ENCODE measurements around the gene SGSM1. TPM values are rescaled to one million over a fixed set of nuclear protein-coding genes. Genes with fewer than 3 reads are reported as not detected.

The SGSM1 gene
- total RNA-seq, 1 experiment from 2014 or later: 4.1 TPM

DNA sequence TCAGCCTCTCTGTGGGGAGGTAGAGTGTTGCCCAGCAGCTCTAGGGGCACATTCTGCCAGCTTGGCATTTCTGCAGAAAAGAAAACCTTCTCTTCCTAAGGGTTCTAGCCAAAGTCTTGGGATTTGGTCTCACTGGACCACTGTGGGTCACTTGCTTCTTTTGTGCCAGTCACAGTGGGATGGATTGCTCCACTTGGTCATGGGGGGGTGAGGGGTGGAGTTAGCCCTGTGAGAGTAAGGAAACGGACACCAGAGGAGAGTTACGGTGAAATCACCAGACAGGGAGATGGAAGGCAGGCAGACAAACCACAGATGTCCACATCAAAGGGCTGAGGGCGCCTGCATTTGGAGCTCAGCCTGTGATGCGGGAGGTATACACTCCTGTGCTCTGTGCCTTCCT, 10.8 kb downstream of the SGSM1 start:
- H3K36me3 Mint-ChIP-seq: peaks cover 20% of the 10 kb centered on the region
- ChIA-PET POLR2A (no interaction called here), CTCF (interaction anchor here (0.7 to 2.1 kb wide), 4 partner anchors 11 to 45 kb away, joined by 3 to 11 read pairs (median 6); partner anchors contain the start of gene SGSM1)
- no peak for DNase-seq (ENCODE audit: low spot score)
- no peak for ATAC-seq
- peaks cover 3% of the 10 kb centered on the region; the same call in 1 of the 2 replicates for H3K4me1 Mint-ChIP-seq
- no peaks in the 10 kb centered on the region for H3K27me3 Mint-ChIP-seq (ENCODE audit: low read depth)
- no peak for TF ChIP-seq MYBL2 (CRISPR knock-in tag; IDR thresholded peaks at IDR 0.05)
- TF ChIP-seq CBFB (CRISPR knock-in tag; IDR thresholded peaks at IDR 0.05; ENCODE audit: low read depth): no peak
- TF ChIP-seq CTCF (IDR thresholded peaks at IDR 0.05): no peak
- TF ChIP-seq, protein P1, sequence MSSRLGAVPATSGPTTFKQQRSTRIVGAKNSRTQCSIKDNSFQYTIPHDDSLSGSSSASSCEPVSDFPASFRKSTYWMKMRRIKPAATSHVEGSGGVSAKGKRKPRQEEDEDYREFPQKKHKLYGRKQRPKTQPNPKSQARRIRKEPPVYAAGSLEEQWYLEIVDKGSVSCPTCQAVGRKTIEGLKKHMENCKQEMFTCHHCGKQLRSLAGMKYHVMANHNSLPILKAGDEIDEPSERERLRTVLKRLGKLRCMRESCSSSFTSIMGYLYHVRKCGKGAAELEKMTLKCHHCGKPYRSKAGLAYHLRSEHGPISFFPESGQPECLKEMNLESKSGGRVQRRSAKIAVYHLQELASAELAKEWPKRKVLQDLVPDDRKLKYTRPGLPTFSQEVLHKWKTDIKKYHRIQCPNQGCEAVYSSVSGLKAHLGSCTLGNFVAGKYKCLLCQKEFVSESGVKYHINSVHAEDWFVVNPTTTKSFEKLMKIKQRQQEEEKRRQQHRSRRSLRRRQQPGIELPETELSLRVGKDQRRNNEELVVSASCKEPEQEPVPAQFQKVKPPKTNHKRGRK (CRISPR knock-in tag; IDR thresholded peaks at IDR 0.05; ENCODE audit: borderline replicate concordance): no peak
- no peak for TF ChIP-seq ZNF232 (CRISPR knock-in tag; IDR thresholded peaks at IDR 0.05)
- TF ChIP-seq, protein P2, sequence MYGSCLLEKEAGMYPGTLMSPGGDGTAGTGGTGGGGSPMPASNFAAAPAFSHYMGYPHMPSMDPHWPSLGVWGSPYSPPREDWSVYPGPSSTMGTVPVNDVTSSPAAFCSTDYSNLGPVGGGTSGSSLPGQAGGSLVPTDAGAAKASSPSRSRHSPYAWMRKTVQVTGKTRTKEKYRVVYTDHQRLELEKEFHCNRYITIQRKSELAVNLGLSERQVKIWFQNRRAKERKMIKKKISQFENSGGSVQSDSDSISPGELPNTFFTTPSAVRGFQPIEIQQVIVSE (CRISPR knock-in tag; IDR thresholded peaks at IDR 0.05; ENCODE audit: borderline replicate concordance): no peak
- no peak for TF ChIP-seq NFE2L1 (CRISPR knock-in tag; IDR thresholded peaks at IDR 0.05)
- TF ChIP-seq TCF7 (CRISPR knock-in tag; IDR thresholded peaks at IDR 0.05; ENCODE audit: low read depth): no peak
- TF ChIP-seq ZNF138 (CRISPR knock-in tag; conservative IDR thresholded peaks at IDR 0.05): no peak
- no peak for TF ChIP-seq NFYB (CRISPR knock-in tag; conservative IDR thresholded peaks at IDR 0.05; ENCODE audit: low read depth)
- no peak for TF ChIP-seq ATF1 (CRISPR knock-in tag; IDR thresholded peaks at IDR 0.05)
- TF ChIP-seq, protein P3, sequence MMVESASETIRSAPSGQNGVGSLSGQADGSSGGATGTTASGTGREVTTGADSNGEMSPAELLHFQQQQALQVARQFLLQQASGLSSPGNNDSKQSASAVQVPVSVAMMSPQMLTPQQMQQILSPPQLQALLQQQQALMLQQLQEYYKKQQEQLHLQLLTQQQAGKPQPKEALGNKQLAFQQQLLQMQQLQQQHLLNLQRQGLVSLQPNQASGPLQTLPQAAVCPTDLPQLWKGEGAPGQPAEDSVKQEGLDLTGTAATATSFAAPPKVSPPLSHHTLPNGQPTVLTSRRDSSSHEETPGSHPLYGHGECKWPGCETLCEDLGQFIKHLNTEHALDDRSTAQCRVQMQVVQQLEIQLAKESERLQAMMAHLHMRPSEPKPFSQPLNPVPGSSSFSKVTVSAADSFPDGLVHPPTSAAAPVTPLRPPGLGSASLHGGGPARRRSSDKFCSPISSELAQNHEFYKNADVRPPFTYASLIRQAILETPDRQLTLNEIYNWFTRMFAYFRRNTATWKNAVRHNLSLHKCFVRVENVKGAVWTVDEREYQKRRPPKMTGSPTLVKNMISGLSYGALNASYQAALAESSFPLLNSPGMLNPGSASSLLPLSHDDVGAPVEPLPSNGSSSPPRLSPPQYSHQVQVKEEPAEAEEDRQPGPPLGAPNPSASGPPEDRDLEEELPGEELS (CRISPR knock-in tag; IDR thresholded peaks at IDR 0.05): no peak
- no peak for TF ChIP-seq ZNF671 (CRISPR knock-in tag; IDR thresholded peaks at IDR 0.05)
- no peak for TF ChIP-seq KAT7 (CRISPR knock-in tag; IDR thresholded peaks at IDR 0.05; ENCODE audit: borderline replicate concordance)
- TF ChIP-seq, protein P4, sequence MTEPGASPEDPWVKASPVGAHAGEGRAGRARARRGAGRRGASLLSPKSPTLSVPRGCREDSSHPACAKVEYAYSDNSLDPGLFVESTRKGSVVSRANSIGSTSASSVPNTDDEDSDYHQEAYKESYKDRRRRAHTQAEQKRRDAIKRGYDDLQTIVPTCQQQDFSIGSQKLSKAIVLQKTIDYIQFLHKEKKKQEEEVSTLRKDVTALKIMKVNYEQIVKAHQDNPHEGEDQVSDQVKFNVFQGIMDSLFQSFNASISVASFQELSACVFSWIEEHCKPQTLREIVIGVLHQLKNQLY (CRISPR knock-in tag; IDR thresholded peaks at IDR 0.05): no peak
- TF ChIP-seq ZNF263 (CRISPR knock-in tag; IDR thresholded peaks at IDR 0.05; ENCODE audit: low read depth): no peak
- no peak overlapping the region for H3K27ac Mint-ChIP-seq
- H3K9me3 Mint-ChIP-seq: peaks cover 15% of the 10 kb centered on the region
- H3K4me3 Mint-ChIP-seq: no peak overlapping the region

DNA sequence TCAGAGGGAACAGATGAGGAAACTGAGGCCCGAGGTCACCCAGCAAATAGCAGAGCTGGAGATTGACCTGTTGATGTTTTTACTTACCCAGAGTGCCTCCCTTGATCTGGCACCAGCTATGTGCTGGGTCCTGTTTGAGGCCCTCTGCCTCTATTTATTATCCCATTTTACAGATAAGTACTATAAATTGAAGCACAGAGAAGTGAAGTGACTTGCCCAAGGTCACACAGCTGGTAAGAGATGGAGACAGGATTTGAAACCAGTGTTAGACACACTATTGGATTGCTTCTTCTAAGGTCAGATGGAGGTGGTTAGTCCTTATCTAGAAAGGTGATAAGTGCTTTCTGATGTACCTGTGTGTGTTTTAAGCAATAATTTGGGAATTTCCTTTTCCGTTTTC, 13.5 kb downstream of the SGSM1 start:
- DNase-seq (ENCODE audit: low spot score) (no peak), ATAC-seq (no peak)
- Mint-ChIP-seq H3K36me3 (peaks cover 16% of the 10 kb centered on the region), H3K4me1 (no peaks in the 10 kb centered on the region), H3K9me3 (peaks cover 15% of the 10 kb centered on the region), H3K27me3 (ENCODE audit: low read depth) (no peaks in the 10 kb centered on the region), H3K27ac (no peak overlapping the region), H3K4me3 (no peak overlapping the region)
- ChIA-PET POLR2A (no interaction called here), CTCF (interaction anchor here (1.4 kb wide), 1 partner anchor 17 kb away, joined by 3 read pairs; no protein-coding TSS in a partner anchor)
- TF ChIP-seq ZNF396 (CRISPR knock-in tag; IDR thresholded peaks at IDR 0.05; ENCODE audit: borderline replicate concordance): no peak
